ENCODE data around the gene LYST. TPM values are rescaled to one million over a fixed set of nuclear protein-coding genes. Genes with fewer than 3 reads are reported as not detected.

LYST gene
- total RNA-seq, 4 donors from 2014 or later = 65.1 to 73.5 (median 68.1) TPM

GRCh38 chr1:235742914-235743599 lies 123.6 kb downstream of the LYST start:
- no peak for TF ChIP-seq CTCF (IDR thresholded peaks at IDR 0.05; ENCODE audit: low read depth)

GRCh38 chr1:235741294-235741693 lies 125.4 kb downstream of the LYST start:
- TF ChIP-seq CTCF (IDR thresholded peaks at IDR 0.05; ENCODE audit: low read depth) = no peak

DNA sequence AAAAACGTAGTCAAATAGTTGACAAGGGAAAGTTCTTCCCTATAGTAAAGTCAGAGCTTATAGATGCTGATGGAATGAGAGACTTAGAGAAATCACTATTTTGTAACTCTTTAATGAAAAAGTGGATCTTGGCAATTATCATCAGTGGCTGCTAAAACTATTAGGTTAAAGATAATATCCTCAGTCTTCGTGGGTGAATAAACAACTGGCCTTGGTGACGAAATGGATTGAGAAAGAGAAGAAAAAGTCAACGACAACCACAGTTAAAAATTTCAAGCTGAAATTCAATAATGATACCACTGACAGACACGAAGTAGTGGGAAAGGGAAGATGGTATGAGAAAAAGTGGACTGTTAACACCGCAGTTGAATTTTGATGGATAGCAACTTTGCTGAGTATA lies 127.1 kb downstream of the LYST start:
- no peak for TF ChIP-seq CTCF (IDR thresholded peaks at IDR 0.05; ENCODE audit: low read depth)

DNA sequence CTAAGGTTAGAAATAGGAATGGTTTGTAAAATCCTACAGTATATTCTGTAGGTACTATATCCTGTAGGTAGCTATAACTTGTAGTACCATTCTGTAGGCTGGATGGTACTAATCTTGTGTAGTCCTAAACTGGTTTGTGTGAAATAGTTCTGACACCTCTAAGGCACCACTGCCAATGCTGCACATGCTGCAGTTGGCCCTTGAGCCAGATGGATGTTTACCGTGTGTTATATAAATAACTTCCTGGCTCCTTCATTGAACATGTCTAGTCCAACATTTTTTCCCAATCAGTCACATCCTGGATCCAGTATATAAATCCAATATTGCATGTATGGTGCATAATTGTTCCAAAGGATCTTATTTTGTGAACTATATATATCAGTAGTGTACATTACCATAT lies 127.6 kb downstream of the LYST start:
- TF ChIP-seq CTCF (IDR thresholded peaks at IDR 0.05; ENCODE audit: low read depth) = no peak

DNA sequence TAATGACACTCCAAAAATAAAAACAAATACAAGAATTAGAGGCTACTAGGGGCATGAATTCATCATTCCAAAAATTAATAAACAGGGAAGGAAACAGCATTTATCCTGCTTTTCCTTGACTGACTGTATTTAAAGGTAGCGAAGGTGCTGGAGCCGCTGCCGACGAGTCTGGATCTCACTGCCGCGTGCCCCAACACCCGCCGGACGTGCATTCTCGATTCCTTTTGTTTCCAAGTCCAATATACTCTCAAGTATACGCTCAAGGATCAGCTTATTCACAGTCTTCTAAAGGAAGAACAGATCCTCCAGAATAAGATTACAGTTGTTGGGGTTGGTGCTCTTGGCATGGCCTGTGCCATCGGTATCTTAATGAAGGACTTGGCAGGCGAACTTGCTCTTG lies 129.0 kb downstream of the LYST start:
- no peak for TF ChIP-seq CTCF (IDR thresholded peaks at IDR 0.05; ENCODE audit: low read depth)

DNA sequence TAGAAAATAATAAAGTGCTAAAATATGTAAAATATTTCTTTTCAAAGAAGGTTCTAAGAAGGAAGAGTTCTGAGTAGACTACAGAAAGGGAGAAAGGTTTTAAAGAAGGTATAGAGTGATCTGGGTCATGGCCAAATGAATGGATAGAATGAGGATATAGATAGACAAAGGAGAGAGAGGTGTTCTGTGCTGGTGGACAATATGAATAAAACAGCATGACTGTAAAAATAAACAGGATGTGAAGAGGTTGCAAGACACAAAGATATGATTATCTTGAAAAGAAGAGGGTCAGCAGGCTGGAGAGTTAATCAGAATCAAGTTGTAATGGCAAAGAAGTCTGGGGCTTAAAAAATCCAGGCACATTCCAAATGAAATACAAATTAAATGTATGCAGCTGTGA lies 130.4 kb downstream of the LYST start:
- TF ChIP-seq CTCF (IDR thresholded peaks at IDR 0.05; ENCODE audit: low read depth) = no peak

GRCh38 chr1:235735621-235736020 lies 131.1 kb downstream of the LYST start:
- no peak for TF ChIP-seq CTCF (IDR thresholded peaks at IDR 0.05; ENCODE audit: low read depth)

Data from subcutaneous adipose tissue (tissue), 4 donors.